ENCODE results near the gene RFC3. TPM values are rescaled to one million over a fixed set of nuclear protein-coding genes. Genes with fewer than 3 reads are reported as not detected.

Gene RFC3
- total and polyA plus RNA-seq, 2 of the 13 experiments (the other 11 are each of a cell fraction or from before 2014, with no cell fraction given): 16.0 to 55.7 TPM

DNA sequence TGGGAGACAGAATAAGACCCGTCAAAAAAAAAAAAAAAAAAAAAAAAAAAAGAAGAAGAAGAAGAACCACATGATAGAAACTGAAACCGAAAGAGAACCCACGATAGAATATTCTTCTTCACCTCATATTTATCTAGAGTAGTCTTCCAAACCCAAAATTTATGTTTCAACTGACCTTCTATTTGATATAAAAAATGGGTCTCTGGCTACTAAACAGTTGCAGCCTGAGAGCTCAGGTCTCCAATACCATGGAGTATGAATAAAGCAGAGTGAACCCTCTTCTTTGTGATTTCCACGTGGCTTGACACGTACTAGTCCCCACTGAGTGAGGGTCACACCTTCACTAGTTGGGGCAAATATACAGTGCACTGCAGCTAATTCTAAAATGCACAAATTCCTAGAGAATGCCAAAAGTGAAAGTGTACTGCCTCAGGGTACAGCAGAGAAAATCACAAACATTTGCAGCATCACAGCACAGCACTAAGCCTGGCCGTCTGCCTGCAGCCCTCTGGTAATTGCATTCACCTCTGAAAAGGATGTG lies 30.8 kb upstream of the RFC3 start:
- peak overlapping the region; percentile 99 for H3K4me2 ChIP-seq (ENCODE audit: low read depth, low read length)
- H3K79me2 ChIP-seq (ENCODE audit: insufficient read depth, low read length): no peaks in the 10 kb centered on the region
- H3K4me1 ChIP-seq (ENCODE audit: insufficient read depth, low read length): peaks cover 6% of the 10 kb centered on the region; the same call in 1 of the 2 replicates
- CTCF ChIA-PET (ENCODE audit: low intra/inter-chr PET ratio, low total read pairs): no interaction called here
- TF ChIP-seq, protein P1, sequence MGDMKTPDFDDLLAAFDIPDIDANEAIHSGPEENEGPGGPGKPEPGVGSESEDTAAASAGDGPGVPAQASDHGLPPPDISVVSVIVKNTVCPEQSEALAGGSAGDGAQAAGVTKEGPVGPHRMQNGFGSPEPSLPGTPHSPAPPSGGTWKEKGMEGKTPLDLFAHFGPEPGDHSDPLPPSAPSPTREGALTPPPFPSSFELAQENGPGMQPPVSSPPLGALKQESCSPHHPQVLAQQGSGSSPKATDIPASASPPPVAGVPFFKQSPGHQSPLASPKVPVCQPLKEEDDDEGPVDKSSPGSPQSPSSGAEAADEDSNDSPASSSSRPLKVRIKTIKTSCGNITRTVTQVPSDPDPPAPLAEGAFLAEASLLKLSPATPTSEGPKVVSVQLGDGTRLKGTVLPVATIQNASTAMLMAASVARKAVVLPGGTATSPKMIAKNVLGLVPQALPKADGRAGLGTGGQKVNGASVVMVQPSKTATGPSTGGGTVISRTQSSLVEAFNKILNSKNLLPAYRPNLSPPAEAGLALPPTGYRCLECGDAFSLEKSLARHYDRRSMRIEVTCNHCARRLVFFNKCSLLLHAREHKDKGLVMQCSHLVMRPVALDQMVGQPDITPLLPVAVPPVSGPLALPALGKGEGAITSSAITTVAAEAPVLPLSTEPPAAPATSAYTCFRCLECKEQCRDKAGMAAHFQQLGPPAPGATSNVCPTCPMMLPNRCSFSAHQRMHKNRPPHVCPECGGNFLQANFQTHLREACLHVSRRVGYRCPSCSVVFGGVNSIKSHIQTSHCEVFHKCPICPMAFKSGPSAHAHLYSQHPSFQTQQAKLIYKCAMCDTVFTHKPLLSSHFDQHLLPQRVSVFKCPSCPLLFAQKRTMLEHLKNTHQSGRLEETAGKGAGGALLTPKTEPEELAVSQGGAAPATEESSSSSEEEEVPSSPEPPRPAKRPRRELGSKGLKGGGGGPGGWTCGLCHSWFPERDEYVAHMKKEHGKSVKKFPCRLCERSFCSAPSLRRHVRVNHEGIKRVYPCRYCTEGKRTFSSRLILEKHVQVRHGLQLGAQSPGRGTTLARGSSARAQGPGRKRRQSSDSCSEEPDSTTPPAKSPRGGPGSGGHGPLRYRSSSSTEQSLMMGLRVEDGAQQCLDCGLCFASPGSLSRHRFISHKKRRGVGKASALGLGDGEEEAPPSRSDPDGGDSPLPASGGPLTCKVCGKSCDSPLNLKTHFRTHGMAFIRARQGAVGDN (CRISPR knock-in tag; IDR thresholded peaks at IDR 0.05): no peak
- TF ChIP-seq FOXK1 (CRISPR knock-in tag; IDR thresholded peaks at IDR 0.05; ENCODE audit: borderline replicate concordance, low read depth) (no peak), RAD21 (CRISPR knock-in tag; IDR thresholded peaks at IDR 0.05) (no peak)
- no peaks in the 10 kb centered on the region for H3K36me3 ChIP-seq (replicated peaks in 1 of 2; ENCODE audit: control insufficient read depth in 1 of 2, insufficient read depth in 2 of 2, low read length in 2 of 2)
- intact Hi-C loops (cut with micrococcal nuclease; ENCODE audit: unreplicated experiment) (no loop called here), in situ Hi-C loops (cut with HindIII; ENCODE audit: extremely low pct_ligation_motif_present, low pct_unique_long_range_greater_than_20kb) (loop anchor here (25.0 kb wide), 1 partner anchor 1375 kb away; no protein-coding TSS in a partner anchor)
- WGBS (ENCODE audit: low lambda C conversion rate): 4% methylated on average over 6 of the region's 6 CpGs
- 0 out of 2 replicates have a peak overlapping the region, but pooled peaks have one; percentile 38 for H3K9ac ChIP-seq (ENCODE audit: insufficient read depth, low read depth, low read length)
- no peaks in the 10 kb centered on the region for H4K20me1 ChIP-seq (ENCODE audit: insufficient read depth, low read length)
- FAIRE-seq (no peak), ATAC-seq (peak; percentile 81), DNase-seq (ENCODE audit: low spot score) (no peak)
- BruUV-seq (replicated peaks): no TSS peak
- H3K4me3 ChIP-seq (replicated peaks in 1 of 3; ENCODE audit: insufficient read depth in 1 of 3, low read depth in 2 of 3, low read length in 3 of 3): peak overlapping the region; percentile 46 to 79 (median 59)
- H3K27me3 ChIP-seq (ENCODE audit: control insufficient read depth in 1 of 2, insufficient read depth in 2 of 2, low read length in 2 of 2): peaks cover 0 to 2% of the 10 kb centered on the region in 2 experiments; a peak in 1 of 5 replicates
- POLR2A ChIA-PET: no interaction called here
- peak overlapping the region; percentile 98 for H2AFZ ChIP-seq (ENCODE audit: low read length)
- H3K27ac ChIP-seq (ENCODE audit: extremely low read length, insufficient read depth, low read length): no peak overlapping the region
- no peaks in the 10 kb centered on the region for H3K9me3 ChIP-seq (ENCODE audit: low read length)
